Natural killer cell treated with Interleukin-12 subunit alpha and Interleukin-12 subunit beta and Interleukin-15 and Interleukin-18, amount 100 ng/mL, for 72 hours (primary cell): ENCODE measurements around the gene FKBP5. TPM values are rescaled to one million over a fixed set of nuclear protein-coding genes. Genes with fewer than 3 reads are reported as not detected.
"Not testable (repeated sequence)": the region's sequence is repeated elsewhere in the genome, so short reads cannot be mapped to it uniquely, and the experiment has no call there.

Experiments used
- ATAC-seq, 2 donors: fragments of 150-1000 bp; cut with Tn5 transposase in 1 of 2; sonication (Bioruptor Pico), chemical (Tn5 transposase) in 1 of 2; 2 replicates each; pipeline ENCODE4 v1.10.0; 2021
- DNase-seq: peaks from one replicate; pipeline ENCODE4 v3.0.0; 2022; ENCODE audit warnings: low spot score
- H3K27ac Mint-ChIP-seq, 2 donors: 1 replicate in 1 of 2; 2 replicates in 1 of 2; pipeline ENCODE4 v1.8.0; 2022; ENCODE audit warnings: mixed read lengths in 2 of 2, mild to moderate bottlenecking in 1 of 2, moderate library complexity in 1 of 2
- H3K27me3 Mint-ChIP-seq, 2 donors: 1 replicate in 1 of 2; 2 replicates in 1 of 2; pipeline ENCODE4 v1.8.0; 2022; ENCODE audit warnings: mixed read lengths in 2 of 2
- H3K36me3 Mint-ChIP-seq: one replicate; pipeline ENCODE4 v1.8.0; 2022; ENCODE audit warnings: mixed read lengths
- H3K4me1 Mint-ChIP-seq, 2 donors: 1 replicate in 1 of 2; 2 replicates in 1 of 2; pipeline ENCODE4 v1.8.0; 2022; ENCODE audit warnings: low read depth in 2 of 2, mixed read lengths in 2 of 2, mild to moderate bottlenecking in 1 of 2
- H3K4me3 Mint-ChIP-seq: one replicate; pipeline ENCODE4 v1.8.0; 2022; ENCODE audit warnings: mixed read lengths
- H3K9me3 Mint-ChIP-seq: 2 replicates; pipeline ENCODE4 v1.8.0; 2022; ENCODE audit warnings: mixed read lengths
- total RNA-seq, 2 donors: library from RNA; stranded (reverse); gene quantifications; one replicate each; pipeline ENCODE4 v1.2.3, GENCODE V29; 2022

FKBP5 gene
- total RNA-seq, 2 donors from 2014 or later: 14.1 to 32.5 TPM

- H3K4me1 Mint-ChIP-seq: peaks cover 19 to 35% of the 10 kb centered on the region in 2 donors
- no peaks in the 10 kb centered on the region for H3K27me3 Mint-ChIP-seq
- DNase-seq: no peak
- peak overlapping the region; percentile 25 for H3K4me3 Mint-ChIP-seq
- no peaks in the 10 kb centered on the region for H3K36me3 Mint-ChIP-seq
- no peaks in the 10 kb centered on the region for H3K9me3 Mint-ChIP-seq
- ATAC-seq: no peak
- peak overlapping the region; percentile 57 to 73 for H3K27ac Mint-ChIP-seq
Observed at GRCh38 chr6:35600659-35601125, 88.0 kb downstream of the FKBP5 start.

GRCh38 chr6:35599761-35600658 lies 88.7 kb downstream of the FKBP5 start:
- H3K4me1 Mint-ChIP-seq: peaks cover 19 to 32% of the 10 kb centered on the region in 2 donors
- H3K9me3 Mint-ChIP-seq: no peaks in the 10 kb centered on the region
- DNase-seq (no peak), ATAC-seq (no peak)
- H3K27me3 Mint-ChIP-seq: no peaks in the 10 kb centered on the region
- peak overlapping the region; percentile 57 to 73 for H3K27ac Mint-ChIP-seq
- H3K4me3 Mint-ChIP-seq: peak overlapping the region; percentile 25
- H3K36me3 Mint-ChIP-seq: no peaks in the 10 kb centered on the region

- ATAC-seq, H3K4me3 Mint-ChIP-seq, H3K36me3 Mint-ChIP-seq, H3K27ac Mint-ChIP-seq, DNase-seq, H3K9me3 Mint-ChIP-seq, H3K27me3 Mint-ChIP-seq: not testable (repeated sequence)
- H3K4me1 Mint-ChIP-seq: peaks cover 19 to 32% of the 10 kb centered on the region in 2 donors
Observed at GRCh38 chr6:35598621-35599020, 90.1 kb downstream of the FKBP5 start.

- Mint-ChIP-seq H3K4me1 (peaks cover 8 to 19% of the 10 kb centered on the region in 2 donors), H3K9me3 (no peaks in the 10 kb centered on the region), H3K27me3 (no peaks in the 10 kb centered on the region), H3K36me3 (no peaks in the 10 kb centered on the region), H3K4me3 (no peak overlapping the region), H3K27ac (no peak overlapping the region)
- ATAC-seq: no peak
- no peak for DNase-seq
Observed at GRCh38 chr6:35596448-35597442, 92.0 kb downstream of the FKBP5 start.

- H3K27me3 Mint-ChIP-seq: no peaks in the 10 kb centered on the region
- H3K4me1 Mint-ChIP-seq: no peaks in the 10 kb centered on the region
- no peak for DNase-seq
- H3K9me3 Mint-ChIP-seq: no peaks in the 10 kb centered on the region
- no peak for ATAC-seq
- H3K4me3 Mint-ChIP-seq: no peak overlapping the region
- no peaks in the 10 kb centered on the region for H3K36me3 Mint-ChIP-seq
- H3K27ac Mint-ChIP-seq: no peak overlapping the region
Observed at GRCh38 chr6:35594503-35595186, 94.1 kb downstream of the FKBP5 start.

- H3K4me3 Mint-ChIP-seq: no peak overlapping the region
- no peaks in the 10 kb centered on the region for H3K4me1 Mint-ChIP-seq
Observed at GRCh38 chr6:35592178-35592577, 96.5 kb downstream of the FKBP5 start.

GRCh38 chr6:35590622-35591066 lies 98.1 kb downstream of the FKBP5 start:
- no peaks in the 10 kb centered on the region for H3K27me3 Mint-ChIP-seq
- H3K27ac Mint-ChIP-seq: peak overlapping the region in 1 of 2 donors; percentile 17
- H3K36me3 Mint-ChIP-seq: no peaks in the 10 kb centered on the region
- H3K4me1 Mint-ChIP-seq: no peaks in the 10 kb centered on the region
- no peaks in the 10 kb centered on the region for H3K9me3 Mint-ChIP-seq
- ATAC-seq (no peak), DNase-seq (no peak)
- H3K4me3 Mint-ChIP-seq: no peak overlapping the region

More at GRCh38 chr6:35592178-35592577, 96.5 kb downstream of the FKBP5 start:
- H3K36me3 Mint-ChIP-seq: no peaks in the 10 kb centered on the region
- H3K9me3 Mint-ChIP-seq: no peaks in the 10 kb centered on the region
- ATAC-seq (no peak), DNase-seq (no peak)
- no peak overlapping the region for H3K27ac Mint-ChIP-seq
- no peaks in the 10 kb centered on the region for H3K27me3 Mint-ChIP-seq

GRCh38 chr6:35589904-35590303 lies 98.8 kb downstream of the FKBP5 start:
- Mint-ChIP-seq H3K27ac (peak overlapping the region in 1 of 2 donors; percentile 45), H3K9me3 (no peaks in the 10 kb centered on the region), H3K27me3 (no peaks in the 10 kb centered on the region), H3K4me3 (no peak overlapping the region), H3K4me1 (no peaks in the 10 kb centered on the region), H3K36me3 (no peaks in the 10 kb centered on the region)
- ATAC-seq (no peak), DNase-seq (no peak)

GRCh38 chr6:35589201-35589739 lies 99.4 kb downstream of the FKBP5 start:
- DNase-seq: no peak
- Mint-ChIP-seq H3K27ac (peak overlapping the region in 1 of 2 donors; percentile 45), H3K27me3 (no peaks in the 10 kb centered on the region), H3K4me1 (no peaks in the 10 kb centered on the region), H3K36me3 (no peaks in the 10 kb centered on the region), H3K9me3 (no peaks in the 10 kb centered on the region), H3K4me3 (no peak overlapping the region)
- no peak for ATAC-seq

- Mint-ChIP-seq H3K27ac (no peak overlapping the region), H3K9me3 (no peaks in the 10 kb centered on the region), H3K4me3 (no peak overlapping the region), H3K36me3 (no peaks in the 10 kb centered on the region), H3K27me3 (no peaks in the 10 kb centered on the region), H3K4me1 (no peaks in the 10 kb centered on the region)
- ATAC-seq: no peak
- DNase-seq: no peak
Observed at GRCh38 chr6:35587167-35587566, 101.5 kb downstream of the FKBP5 start.

- DNase-seq (no peak), ATAC-seq (no peak)
- Mint-ChIP-seq H3K4me3 (no peak overlapping the region), H3K9me3 (no peaks in the 10 kb centered on the region), H3K4me1 (peaks cover 0 to 2% of the 10 kb centered on the region in 2 donors), H3K27ac (no peak overlapping the region), H3K27me3 (no peaks in the 10 kb centered on the region), H3K36me3 (no peaks in the 10 kb centered on the region)
Observed at GRCh38 chr6:35586542-35586941, 102.2 kb downstream of the FKBP5 start.

- Mint-ChIP-seq H3K4me1 (peaks cover 0 to 4% of the 10 kb centered on the region in 2 donors), H3K27ac (no peak overlapping the region), H3K9me3 (no peaks in the 10 kb centered on the region), H3K4me3 (no peak overlapping the region), H3K36me3 (no peaks in the 10 kb centered on the region), H3K27me3 (no peaks in the 10 kb centered on the region)
- ATAC-seq (no peak), DNase-seq (no peak)
Observed at GRCh38 chr6:35585658-35586057, 103.1 kb downstream of the FKBP5 start.
